DOHH2 (cell line): Measurements from ENCODE around the gene BHLHE23.

Experiments used
- CTCF ChIP-seq: fragments of 200-600 bp; sonication (generic); IDR thresholded peaks from one replicate; pipeline ENCODE4 v1.5.1; 2014; ENCODE audit warnings: antibody characterized with exemption, mild to moderate bottlenecking, low read depth, low read length; ENCODE audit not compliant: poor library complexity, severe bottlenecking
- EZH2phosphoT487 ChIP-seq: fragments of 200-600 bp; sonication (generic); IDR thresholded peaks from 2 replicates; pipeline ENCODE4 v1.6.1; 2017; ENCODE audit warnings: borderline replicate concordance, mild to moderate bottlenecking, antibody characterized with exemption, low read length, moderate library complexity, mixed read lengths

- no peak for TF ChIP-seq CTCF
- no peak for TF ChIP-seq EZH2phosphoT487
These were observed 27.3 kb upstream of the BHLHE23 start for GRCh38 chr20:63033794-63034709.
